ENCODE measurements around the gene TCF23.
A peak's percentile ranks its signal among the peaks of the same experiment; 100 is the strongest.
"Not testable (repeated sequence)": the region's sequence is repeated elsewhere in the genome, so short reads cannot be mapped to it uniquely, and the experiment has no call there.

Gene TCF23

GRCh38 chr2:27115519-27115918 lies 33.3 kb upstream of the TCF23 start:
- no peak for TF ChIP-seq CTCF (IDR thresholded peaks at IDR 0.05; ENCODE audit: low read depth, low read length)
- no peak overlapping the region for H3K4me3 ChIP-seq (ENCODE audit: low read depth, low read length)

GRCh38 chr2:27117995-27118524 lies 30.7 kb upstream of the TCF23 start:
- no peak overlapping the region for H3K4me3 ChIP-seq (ENCODE audit: low read depth, low read length)
- no peak for TF ChIP-seq CTCF (IDR thresholded peaks at IDR 0.05; ENCODE audit: low read depth, low read length)

- H3K4me3 ChIP-seq (ENCODE audit: low read depth, low read length): 0 out of 2 replicates have a peak within 1 kb of the TSS, but pooled peaks have one; percentile 9
- TF ChIP-seq CTCF (IDR thresholded peaks at IDR 0.05; ENCODE audit: low read depth, low read length): no peak
Measured at GRCh38 chr2:27118525-27119329, 30.1 kb upstream of the TCF23 start, which contains the start of gene CGREF1. Gene CGREF1, minus strand, starts transcription at chr2:27119128. Its CDS starts 14,762 bp downstream, at chr2:27104366.

- not testable (repeated sequence) for H3K4me3 ChIP-seq (ENCODE audit: low read depth, low read length)
Measured at GRCh38 chr2:27119330-27119670, 29.5 kb upstream of the TCF23 start.

- H3K4me3 ChIP-seq (ENCODE audit: low read depth, low read length): no peak overlapping the region
- TF ChIP-seq CTCF (IDR thresholded peaks at IDR 0.05; ENCODE audit: low read depth, low read length): no peak
Measured at GRCh38 chr2:27121906-27122305, 26.9 kb upstream of the TCF23 start.

GRCh38 chr2:27122791-27123190 lies 26.0 kb upstream of the TCF23 start:
- no peak overlapping the region for H3K4me3 ChIP-seq (ENCODE audit: low read depth, low read length)
- no peak for TF ChIP-seq CTCF (IDR thresholded peaks at IDR 0.05; ENCODE audit: low read depth, low read length)

- no peak for TF ChIP-seq CTCF (IDR thresholded peaks at IDR 0.05; ENCODE audit: low read depth, low read length)
- H3K4me3 ChIP-seq (ENCODE audit: low read depth, low read length): peak within 1 kb of the TSS; percentile 53
Measured at GRCh38 chr2:27123302-27124150, 25.3 kb upstream of the TCF23 start, which contains the start of gene ABHD1. Gene ABHD1, plus strand, starts transcription at chr2:27123815. Its CDS starts 134 bp downstream, at chr2:27123949.

All from WI38 (cell line).